Measurements from ENCODE around the gene CDKAL1.
"Not testable (repeated sequence)": the region's sequence is repeated elsewhere in the genome, so short reads cannot be mapped to it uniquely, and the experiment has no call there.

CDKAL1 gene

DNA sequence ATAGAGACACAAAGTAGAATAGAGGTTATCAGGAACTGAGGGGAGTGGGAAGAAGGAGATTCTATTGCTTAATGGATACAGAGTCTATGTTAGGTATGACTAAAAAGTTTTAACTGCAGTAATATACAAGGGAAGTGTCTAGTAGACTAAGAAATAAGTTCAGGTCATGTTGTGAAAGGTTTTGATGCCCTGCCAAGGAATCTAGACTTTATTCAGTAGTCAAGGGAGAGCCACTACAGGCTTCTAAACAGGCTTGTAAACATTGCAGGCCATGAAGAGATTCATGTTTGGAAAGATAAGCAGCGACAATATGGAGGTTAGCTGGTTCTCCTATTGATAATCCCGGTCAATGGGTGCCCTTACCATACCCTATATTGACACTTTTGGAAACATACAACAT is 706.5 kb downstream of the CDKAL1 start:
- no peak for DNase-seq

DNA sequence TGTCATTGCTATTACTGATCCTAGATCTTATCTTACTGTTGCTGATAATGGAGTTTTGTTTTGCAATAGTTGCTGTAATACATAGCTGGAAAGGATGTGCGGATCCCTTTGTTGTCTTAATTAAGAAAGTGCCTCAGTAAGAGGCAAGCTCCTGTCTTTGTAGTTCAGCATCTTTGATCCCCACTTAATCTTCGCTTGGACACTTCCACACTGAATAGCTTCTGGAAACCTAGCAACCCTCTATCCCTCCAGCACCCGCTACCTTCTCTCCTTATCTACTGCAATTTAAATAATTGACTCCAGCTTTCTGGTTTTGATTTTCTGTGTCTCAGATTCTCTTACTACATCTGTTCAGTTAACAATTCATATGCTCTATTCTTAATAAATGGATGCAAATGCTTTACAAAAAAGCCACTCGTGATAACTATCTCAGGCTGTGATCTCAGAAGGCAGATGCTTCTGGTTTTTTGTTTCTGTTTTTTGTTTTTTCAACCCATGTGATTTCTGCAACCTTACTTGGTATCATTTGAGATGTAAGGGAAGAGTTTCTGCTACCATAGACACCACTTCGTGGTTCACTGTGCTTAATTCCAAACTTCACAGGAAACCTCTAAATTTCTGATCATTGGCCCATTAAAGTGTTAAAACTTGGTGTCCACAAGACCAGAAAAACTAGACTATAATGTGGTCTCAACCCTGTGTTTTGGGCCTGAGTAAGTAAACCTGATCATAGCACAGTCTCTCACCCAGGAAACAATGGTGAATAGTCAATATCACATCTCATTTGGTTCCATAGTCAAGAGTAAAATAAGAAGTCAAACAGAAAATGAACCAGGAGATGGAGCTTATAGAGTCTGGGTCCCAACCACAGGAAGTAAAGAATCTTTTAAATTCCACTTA is 707.2 kb downstream of the CDKAL1 start:
- no peak for DNase-seq

DNA sequence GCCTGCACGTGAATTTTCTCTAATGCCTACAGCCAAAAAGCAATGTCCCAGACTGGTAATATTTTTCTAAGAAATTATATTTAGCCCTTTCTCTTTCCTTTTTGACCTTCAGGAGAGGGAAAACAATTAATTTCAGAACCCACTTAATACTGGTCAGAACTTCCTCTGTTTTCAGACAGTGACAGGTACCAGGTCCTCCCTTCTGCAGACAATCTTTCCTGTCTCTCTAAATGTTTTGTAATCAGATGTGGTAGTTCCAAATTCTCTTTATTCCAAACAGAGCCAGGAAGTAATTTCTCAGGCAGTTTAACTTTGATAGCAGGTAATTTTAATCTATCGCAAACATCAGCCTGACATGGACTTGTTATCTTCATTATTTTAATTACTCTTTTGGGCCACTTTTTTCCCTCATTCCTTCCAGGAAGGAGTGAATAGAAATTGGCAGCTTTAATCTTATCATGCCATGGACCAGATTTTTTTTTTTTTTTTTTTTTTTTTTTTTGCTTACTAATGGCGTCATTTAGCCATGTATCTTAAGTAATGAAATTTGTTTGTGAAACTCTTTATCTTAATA is 710.7 kb downstream of the CDKAL1 start:
- DNase-seq, result no peak

DNA sequence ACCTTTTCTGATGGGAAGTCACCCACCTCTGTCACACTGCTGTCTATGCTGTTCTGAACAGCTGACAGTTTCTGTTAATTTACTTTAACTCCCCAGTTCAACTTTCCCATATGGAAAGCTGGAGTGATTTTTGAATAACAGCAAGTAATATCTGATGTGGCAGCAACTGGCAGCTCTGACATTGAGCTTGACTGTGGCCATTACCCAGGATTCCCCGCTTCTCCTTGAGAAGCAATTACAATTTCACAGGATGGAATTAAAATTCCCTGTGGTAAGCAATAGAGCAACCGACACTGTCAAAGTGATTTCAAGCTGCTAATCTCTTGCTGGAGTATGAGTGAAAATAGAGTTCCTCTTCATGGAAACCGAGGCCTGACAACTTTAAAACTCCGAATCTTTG is 711.2 kb downstream of the CDKAL1 start:
- DNase-seq, result no peak

DNA sequence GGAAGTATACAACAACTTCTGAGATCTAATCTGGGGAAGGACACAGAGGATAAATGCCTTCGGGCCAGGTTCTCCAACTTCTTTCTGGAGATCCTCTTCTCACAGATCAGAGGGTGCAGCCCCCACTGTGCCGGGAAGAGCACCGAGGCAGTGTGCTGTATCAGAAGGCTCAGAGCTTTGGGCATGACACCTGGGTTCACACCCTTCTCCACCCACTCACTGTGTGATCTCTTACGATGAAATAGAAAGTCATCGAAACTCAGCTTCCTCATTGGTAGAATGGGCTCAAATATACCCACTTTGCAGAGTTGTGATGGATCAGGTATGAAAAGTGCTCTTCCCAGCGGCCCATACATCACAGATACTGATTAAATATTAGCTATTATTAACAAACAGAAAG is 711.8 kb downstream of the CDKAL1 start:
- no peak for DNase-seq

DNA sequence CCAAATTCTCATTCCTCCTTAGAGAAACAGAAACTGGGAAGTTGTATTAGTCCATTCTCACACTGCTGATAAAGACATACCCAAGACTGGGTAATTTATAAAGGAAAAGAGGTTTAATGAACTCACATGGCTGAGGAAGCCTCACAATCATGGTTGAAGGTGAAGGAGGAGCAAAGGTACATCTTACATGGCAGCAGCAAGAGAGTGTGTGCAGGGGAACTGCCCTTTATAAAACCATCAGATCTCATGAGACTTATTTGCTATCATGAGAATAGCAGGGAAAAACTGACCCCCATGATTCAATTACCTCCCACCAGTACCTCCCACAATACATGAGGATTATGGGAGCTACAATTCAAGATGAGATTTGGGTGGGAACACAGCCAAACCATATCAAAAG is 720.2 kb downstream of the CDKAL1 start:
- DNase-seq, result not testable (repeated sequence)

DNA sequence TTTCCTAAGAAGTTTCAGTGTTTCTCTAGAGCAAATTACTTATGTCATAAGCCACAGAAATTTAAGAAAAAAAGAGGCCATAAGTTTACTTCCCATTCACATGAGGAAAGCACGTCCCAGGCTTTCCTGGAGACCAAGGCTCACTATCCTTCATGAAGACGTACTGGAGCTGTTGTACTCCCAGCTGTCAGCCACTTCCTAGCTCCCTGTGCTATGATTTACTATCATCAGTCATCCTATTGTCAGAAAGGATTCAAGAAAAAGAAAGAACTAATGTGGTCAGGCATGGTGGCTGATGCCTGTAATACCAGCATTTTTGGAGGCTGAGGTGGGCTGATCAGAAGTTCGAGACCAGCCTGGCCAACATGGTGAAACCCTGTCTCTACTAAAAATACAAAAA is 721.9 kb downstream of the CDKAL1 start:
- no peak for DNase-seq

DNA sequence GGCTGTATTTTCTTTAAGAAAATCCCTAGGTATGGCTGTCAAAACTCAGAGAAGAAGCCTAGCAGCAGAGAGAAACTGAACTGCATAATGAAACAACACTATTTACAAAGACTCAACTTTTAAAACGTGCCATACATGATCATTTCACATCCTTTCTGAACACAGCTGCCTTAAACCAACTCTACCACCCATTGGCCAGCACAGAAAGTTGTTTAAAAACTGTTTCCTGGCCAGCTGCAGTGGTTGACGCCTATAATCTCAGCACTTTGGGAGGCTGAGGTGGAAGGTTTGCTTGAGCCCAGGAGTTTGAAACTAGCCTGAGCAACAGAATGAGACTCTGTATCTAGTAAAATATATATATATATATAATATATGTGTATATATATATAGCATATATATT is 722.9 kb downstream of the CDKAL1 start:
- no peak for DNase-seq

DNA sequence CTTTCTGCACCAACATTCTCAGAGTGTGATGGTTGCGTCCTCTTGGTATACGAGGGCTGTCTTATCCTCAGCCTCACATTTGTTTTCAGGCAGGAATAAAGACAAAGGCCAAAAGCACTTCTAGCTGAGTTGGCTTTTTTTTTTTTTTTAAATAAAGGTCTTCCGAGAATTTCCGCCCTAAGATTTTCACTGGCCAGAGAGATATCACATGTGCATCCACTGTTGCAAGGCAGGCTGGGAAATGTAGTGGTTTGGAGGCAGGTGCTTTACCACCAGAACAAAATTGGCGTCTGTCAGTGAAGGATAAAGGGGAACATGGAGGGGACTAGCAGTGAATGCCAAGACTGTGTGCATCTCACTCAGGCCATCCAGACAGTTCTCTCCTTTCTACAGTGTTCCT is 724.4 kb downstream of the CDKAL1 start:
- DNase-seq, result no peak

DNA sequence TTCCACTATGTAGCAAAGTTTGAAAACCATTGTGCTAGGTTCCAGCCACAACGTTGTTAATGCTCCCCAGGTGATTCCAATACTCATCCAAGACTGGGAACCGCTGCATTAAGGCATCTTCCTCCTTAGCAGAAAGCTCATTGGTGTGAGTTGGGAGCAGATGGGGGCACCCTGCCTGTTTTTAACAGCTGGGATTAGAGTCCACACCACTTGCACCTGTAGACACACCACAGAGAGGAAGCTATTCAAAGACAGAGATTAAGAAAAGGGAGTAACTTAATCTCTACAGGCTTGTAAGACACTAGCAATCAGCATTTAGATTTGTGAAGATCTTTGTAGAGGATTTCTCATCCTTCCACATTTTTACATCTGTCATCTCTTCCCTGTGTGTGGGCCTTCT is 725.4 kb downstream of the CDKAL1 start:
- DNase-seq, result no peak

DNA sequence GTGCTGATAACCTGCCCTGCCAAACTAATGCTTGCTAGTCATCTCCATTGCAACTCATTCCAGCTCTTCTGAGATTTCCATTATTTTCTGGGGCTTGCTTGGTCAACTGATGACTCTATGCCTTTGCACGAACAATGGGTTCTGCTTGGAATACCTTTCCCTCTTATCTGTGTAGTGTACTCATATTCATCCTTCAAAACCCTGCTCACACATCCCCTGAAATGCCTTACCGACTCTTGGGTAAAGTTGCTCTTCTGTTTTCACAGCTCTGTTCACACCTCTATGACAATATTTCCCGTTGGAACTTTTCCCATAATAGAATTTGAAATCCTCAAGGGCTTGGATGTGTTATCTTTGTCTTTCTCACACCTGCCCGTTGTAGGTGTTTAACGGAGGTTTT is 728.2 kb downstream of the CDKAL1 start:
- no peak for DNase-seq

DNA sequence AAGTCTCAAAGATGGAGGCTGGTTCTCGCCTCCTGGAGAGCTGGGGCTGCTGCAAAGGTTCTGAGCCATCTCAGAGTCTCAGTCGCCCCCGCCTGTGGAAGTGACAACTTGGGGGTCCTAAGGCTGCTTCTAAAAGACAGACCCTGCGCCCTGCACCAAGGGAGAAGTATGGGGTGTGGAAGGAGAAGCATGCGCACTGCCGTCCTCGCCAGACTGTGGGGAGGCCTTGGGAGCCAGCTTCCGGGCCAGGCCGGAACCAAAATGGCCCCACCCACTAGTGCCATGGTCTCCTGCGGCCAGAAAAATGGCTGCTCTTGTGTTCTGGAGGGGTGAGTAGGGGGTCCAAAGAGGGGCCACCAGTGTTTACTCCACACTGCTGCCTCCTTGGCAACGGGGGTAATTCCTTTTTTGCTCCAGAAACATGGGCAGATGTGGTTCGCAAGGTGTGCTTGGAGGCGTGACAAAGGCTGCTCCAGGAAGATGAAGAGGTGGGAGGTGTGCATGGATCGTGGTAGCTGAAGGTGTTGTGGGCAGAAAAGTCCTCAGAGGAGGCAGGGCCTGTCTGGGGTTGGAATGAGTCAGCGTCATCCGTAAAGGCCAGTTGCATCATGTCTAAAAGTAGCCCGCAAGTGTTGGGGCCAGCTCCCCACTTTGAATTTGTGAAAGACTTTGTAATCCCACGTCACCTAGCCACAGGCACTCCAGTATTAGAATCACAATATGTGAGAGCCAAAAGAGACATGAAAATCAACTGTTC is 729.5 kb downstream of the CDKAL1 start:
- no peak for DNase-seq

DNA sequence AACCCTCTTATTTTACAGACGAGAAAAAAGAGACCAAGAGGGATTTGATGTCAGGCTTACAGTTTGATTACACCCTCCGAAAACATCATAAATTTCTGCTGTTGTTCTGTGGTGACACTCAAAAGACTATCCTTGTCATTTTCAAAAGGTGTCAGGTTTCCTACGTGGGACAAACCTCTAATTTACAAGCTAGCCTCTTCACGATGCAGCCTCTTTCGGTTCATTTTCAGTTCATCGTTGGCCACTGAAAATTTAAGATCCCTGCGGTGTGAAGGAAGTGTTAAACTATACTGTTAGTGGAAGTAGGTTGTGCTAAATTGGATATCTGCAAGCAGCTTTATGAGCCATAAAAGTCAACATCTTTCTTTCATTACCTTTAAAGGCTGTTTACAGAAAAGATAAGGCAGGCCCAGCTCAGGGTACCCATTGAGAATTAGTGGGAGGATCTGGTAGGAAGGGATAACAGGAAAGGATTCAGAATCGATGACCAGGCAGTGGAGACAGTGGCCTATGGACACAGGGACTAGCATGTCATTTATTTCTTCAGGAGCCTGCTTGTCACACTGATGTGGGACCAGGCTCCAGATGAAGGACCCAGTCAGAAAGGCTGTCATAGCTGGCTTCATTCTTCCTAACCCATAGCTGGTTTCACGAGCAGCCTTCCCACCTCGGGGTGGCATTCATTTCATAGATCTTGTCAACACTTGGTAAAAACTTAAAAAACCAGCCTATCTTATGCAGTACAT is 730.2 kb downstream of the CDKAL1 start:
- no peak for DNase-seq

DNA sequence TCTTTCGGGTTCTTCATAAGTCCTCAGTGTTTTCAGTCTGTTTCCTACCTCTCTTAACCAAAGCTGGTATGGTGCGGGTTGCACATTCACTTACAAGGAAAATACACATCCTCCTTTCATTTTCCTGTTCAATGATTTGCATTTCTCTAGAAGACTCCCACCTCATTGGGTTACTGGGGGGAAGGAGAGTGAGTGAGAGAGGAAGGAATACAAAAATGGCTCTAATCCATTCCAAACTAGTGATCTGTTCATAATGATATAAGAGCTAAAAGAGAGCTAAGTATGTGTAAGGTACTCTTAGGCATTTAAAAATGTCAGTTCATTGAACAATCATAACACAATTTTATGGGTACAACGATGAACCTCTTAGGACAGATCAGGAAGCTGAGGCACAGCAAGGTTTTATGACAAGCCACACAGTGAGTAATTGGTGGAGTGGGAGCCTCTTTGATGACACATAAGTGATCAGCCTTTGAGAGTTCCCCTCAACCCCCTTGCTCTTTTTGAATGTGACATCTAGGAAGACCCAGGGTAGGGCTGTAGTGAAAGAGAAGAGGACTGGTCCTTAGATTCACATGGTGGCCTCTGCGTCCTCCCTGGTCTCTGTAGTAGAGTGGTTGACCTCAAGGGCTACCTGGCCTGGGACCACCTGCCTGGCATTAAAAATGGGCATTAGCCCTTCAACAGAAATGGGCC is 730.9 kb downstream of the CDKAL1 start:
- DNase-seq, result no peak

DNA sequence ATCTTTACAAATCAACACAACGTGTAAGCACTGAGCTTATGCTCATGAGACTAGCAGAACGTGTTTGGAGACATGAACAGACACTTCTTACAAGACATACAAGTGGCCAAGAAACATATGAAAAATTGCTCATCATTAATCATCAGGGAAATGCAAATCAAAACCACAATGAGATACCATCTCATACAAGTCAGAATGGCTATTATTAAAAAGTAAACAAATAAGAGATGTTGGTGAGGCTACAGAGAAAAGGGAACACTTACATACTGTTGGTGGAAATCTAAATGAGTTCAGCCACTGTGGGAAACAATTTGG is 731.4 kb downstream of the CDKAL1 start:
- no peak for DNase-seq

DNA sequence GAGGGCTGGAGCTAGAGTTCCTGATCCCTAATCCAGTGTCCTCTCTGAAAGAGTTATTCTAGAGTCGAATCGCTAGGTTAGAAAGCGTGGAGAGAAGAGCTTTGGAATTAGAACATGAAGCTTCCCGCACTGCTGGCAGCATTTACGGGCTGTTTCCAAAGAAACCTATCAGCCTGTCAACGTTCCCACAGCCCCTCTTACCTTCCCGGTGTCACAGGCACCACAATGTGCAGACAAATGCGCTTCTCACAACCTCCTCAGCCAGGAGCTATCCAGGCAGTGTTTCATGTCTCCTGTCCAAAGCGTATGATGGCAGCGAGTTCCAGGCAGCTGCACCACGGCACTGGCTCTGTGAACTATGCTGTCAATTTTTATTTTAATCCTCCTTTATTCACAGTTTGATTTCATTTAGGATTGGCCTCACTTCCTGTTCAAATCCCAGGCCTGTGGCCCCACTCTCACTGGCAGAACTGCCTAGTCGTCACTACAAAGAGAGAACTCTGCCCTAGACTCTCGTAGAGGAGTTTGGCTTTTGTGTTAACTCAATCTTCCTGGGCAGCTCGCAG is 736.5 kb downstream of the CDKAL1 start:
- no peak for DNase-seq

DNA sequence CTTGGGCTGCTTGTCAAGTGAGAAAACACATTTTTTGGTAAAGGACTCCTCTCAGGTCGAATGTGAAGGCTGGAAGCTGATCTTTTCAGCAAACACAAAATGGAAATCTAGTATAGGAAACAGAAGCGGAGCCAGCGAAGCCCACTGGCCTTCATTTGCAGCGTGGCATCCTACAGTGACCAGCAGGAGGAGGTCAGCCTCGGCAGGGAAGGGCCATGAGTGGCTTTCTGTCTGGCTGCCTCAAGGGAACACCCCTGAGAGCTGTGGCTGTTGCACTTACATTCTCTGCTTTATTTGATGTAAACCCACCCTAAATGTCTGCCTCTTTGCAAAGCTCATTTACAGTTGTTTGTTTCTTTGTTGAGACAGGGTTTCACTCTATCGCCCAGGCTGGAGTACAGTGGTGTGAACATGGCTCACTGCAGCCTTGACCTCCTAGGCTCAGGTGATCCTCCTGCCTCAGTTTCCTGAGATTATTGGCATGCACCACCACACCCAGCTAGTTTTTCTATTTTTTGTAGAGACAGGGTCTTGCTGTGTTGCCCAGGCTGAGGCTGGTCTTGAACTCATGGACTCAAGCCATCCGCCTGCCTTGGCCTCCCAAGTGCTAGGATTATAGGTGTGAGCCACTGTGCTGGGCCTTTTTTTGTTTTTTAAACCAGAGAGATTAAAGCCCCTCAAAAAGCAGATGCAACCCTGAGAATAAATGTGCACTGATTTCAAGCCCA is 737.3 kb downstream of the CDKAL1 start:
- DNase-seq, result no peak

DNA sequence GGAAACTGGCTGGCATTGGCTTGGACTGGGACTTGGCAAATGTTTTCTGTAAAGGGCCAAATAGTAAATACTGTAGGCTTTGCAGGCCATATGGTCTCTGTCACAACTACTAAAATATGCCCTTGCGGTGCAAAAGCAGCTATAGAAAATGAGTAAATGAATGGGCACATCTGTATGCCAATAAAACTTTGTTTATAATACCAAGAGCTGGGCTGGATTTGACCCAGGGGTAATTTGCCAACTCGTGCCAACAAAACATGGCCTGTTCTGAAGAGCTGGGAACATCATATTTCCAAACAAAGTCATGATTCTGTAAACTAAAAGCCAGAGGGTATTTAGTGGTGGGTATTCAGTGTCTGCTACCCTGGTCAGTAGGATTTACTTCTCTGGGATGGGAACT is 739.2 kb downstream of the CDKAL1 start:
- DNase-seq, result no peak

DNA sequence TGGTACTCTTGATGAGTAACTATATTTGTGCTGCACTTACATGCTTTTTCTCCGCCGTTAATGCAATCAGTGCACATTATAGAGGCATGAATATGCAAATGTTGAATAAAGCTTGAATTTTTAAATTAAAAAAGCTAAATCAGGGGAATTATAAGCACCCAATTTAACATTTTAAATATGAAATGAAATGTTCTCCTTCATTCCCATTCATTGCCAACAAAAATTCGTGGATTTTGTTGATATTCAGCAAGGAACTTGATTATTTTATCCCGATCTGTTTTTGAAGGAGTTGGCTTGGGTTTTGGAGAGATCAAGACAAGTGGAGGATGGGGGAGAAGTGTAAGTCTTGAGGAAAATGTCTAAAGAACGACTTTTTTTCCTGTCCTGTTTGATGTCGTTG is 740.6 kb downstream of the CDKAL1 start:
- no peak for DNase-seq

DNA sequence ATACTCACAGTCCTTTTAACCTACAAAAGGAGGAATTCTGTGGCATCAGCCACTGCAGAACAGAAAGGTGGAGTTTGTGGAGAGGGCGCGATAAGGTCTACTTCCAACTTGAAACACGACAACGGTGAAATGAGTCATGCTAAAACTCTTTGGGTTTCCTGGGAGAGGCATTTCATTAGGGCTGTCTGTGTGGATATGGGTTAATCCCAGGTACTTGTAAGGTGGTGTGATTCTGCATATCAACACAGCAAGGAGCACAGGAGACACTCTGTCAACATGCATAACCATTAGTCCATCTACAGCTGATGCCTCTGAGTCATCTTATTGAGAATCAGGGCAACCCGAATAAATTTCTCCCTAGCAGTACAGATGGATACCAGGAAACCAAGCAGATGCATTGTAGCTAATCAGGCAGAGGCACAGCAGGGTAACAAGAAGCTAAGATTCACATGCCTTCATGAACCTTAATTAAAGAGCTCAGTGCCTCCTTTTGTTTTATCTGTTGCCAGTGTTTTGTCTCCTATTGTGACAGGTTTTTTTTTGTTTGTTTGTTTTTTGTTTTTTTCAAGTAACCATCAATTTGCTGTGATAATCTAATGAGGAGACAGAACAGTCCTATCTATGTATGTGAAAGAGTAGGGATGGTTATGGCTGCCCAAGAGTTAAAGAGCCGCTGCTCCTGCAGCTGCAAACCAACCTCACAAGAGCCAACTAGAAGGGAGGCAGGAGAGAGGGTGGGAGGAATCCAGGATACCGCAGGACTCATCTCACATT is 743.5 kb downstream of the CDKAL1 start:
- no peak for DNase-seq

DNA sequence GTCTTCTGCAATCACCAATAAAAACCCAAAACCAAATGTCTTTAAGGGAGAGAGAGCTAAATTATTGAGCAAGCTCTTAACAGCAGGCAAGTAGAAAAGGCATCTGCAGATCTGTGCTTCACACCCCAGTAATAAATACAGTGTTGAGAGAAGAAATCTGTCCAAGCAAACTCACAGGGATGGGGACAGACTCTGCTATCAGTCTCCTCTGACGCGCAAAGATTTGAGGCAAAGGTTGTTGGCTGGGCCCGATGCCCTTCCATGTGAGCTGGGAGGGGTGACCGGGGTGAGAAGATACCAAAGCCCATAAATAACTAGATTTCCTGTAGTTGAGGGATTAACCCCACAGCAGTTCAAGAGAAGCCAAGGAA is 744.1 kb downstream of the CDKAL1 start:
- no peak for DNase-seq

All from bone marrow (tissue), 2 donors.